K562 (cell line): ENCODE measurements around the gene ALG12. TPM values are rescaled to one million over a fixed set of nuclear protein-coding genes. Genes with fewer than 3 reads are reported as not detected.

Experiments used
- ATAC-seq: fragments of 200-7000 bp; cut with Tn5 transposase; 3 replicates; pipeline ENCODE4 v1.9.1; 2020; ENCODE audit warnings: moderate library complexity
- BruUV-seq: library from RNA; stranded (reverse); fragments of 400-500 nt; replicated peaks from 2 replicates; lab custom pipeline; 2021; lab: Mats Ljungman, UMichigan
- CTCF ChIA-PET: fragments of 300-600 bp; formaldehyde crosslinking; extraction: SDS; loops from one replicate; lab custom pipeline; 2021; ENCODE audit warnings: low intra/inter-chr PET ratio; lab: Yijun Ruan, JAX
- POLR2A ChIA-PET: fragments of 300-600, 350-650 bp; sonication (Branson Sonifier 250); formaldehyde crosslinking; extraction: SDS; loops from one replicate; lab custom pipeline; 2021; ENCODE audit warnings: antibody characterized with exemption, inconsistent platforms; lab: Yijun Ruan, JAX
- DNase-seq, 4 experiments: peaks; one replicate each; pipeline versions ENCODE4 v3.0.0 to v3.0.0-alpha.2; 2011 to 2018; ENCODE audit warnings: low spot score in 3 of 4, mixed read lengths in 3 of 4; ENCODE audit errors: extremely low read depth in 1 of 4
- FAIRE-seq: peaks from 2 replicates; lab custom pipeline; 2011; peaks lifted over from hg19 to GRCh38; lab: Jason Lieb, UNC
- H2AFZ ChIP-seq: 2 replicates; pipeline ENCODE4 v1.6.0; 2011; ENCODE audit warnings: low read depth, low read length, control low read depth, inconsistent platforms
- H3K27ac ChIP-seq: fragments of 200-600 bp; 3 replicates; pipeline ENCODE4 v1.8.0; 2011; ENCODE audit warnings: low read depth, mild to moderate bottlenecking, control low read depth, inconsistent platforms, low read length, moderate library complexity, mixed read lengths; ENCODE audit errors: extremely low read depth
- H3K27me3 ChIP-seq, 2 experiments: fragments of 300-600 bp in 1 of 2; 2 replicates in 1 of 2; 3 replicates in 1 of 2; pipeline versions ENCODE4 v1.6.0 to v1.8.0; 2011; ENCODE audit warnings: inconsistent platforms in 2 of 2, low read length in 2 of 2, mild to moderate bottlenecking in 1 of 2, mixed read lengths in 1 of 2, moderate library complexity in 1 of 2; ENCODE audit not compliant: control insufficient read depth in 2 of 2, insufficient read depth in 2 of 2
- H3K36me3 ChIP-seq: fragments of 300-600 bp; 3 replicates; pipeline ENCODE4 v1.8.0; 2011; ENCODE audit warnings: mild to moderate bottlenecking, low read length, inconsistent platforms; ENCODE audit not compliant: control insufficient read depth, insufficient read depth
- H3K4me1 ChIP-seq, 2 experiments: fragments of 200-600 bp in 1 of 2; replicated peaks in 1 of 2; 2 replicates in 1 of 2; 3 replicates in 1 of 2; pipeline versions ENCODE4 v1.5.1 to v1.8.0; 2011; ENCODE audit warnings: inconsistent platforms in 2 of 2, low read length in 2 of 2, mild to moderate bottlenecking in 1 of 2, mixed read lengths in 1 of 2, moderate library complexity in 1 of 2; ENCODE audit not compliant: control insufficient read depth in 2 of 2, insufficient read depth in 2 of 2
- H3K4me2 ChIP-seq: 2 replicates; pipeline ENCODE4 v1.6.1; 2011; ENCODE audit warnings: low read length, control low read depth, inconsistent platforms, mixed read lengths; ENCODE audit not compliant: insufficient read depth
- H3K4me3 ChIP-seq: fragments of 200-600 bp; sonication (generic), shearing (Covaris generic); 2 replicates; pipeline ENCODE4 v1.5.1; 2016; ENCODE audit warnings: control low read depth, inconsistent platforms
- H3K79me2 ChIP-seq: fragments of 200-600 bp; 3 replicates; pipeline ENCODE4 v1.8.0; 2011; ENCODE audit warnings: low read length, inconsistent platforms; ENCODE audit not compliant: control insufficient read depth, insufficient read depth
- H3K9ac ChIP-seq, 2 experiments: 2 replicates each; pipeline versions ENCODE4 v1.6.0 to v1.6.1; 2011; ENCODE audit warnings: low read depth in 2 of 2, low read length in 2 of 2, control low read depth in 1 of 2, inconsistent platforms in 1 of 2, mild to moderate bottlenecking in 1 of 2, mixed read lengths in 1 of 2; ENCODE audit not compliant: insufficient read depth in 1 of 2
- H3K9me1 ChIP-seq: one replicate; pipeline ENCODE4 v1.6.0; 2011; ENCODE audit warnings: inconsistent platforms, mild to moderate bottlenecking, low read length, moderate library complexity; ENCODE audit not compliant: control insufficient read depth, insufficient read depth
- H3K9me3 ChIP-seq: replicated peaks from 2 replicates; pipeline ENCODE4 v1.5.1; 2011; ENCODE audit warnings: low read depth, low read length, inconsistent platforms; ENCODE audit not compliant: control insufficient read depth, insufficient read depth
- H4K20me1 ChIP-seq: replicated peaks from 2 replicates; pipeline ENCODE4 v1.6.1; 2011; ENCODE audit warnings: low read length, inconsistent platforms, mixed read lengths; ENCODE audit not compliant: control insufficient read depth, insufficient read depth
- JUN ChIP-seq, 2 experiments: sonication (generic) in 1 of 2; formaldehyde crosslinking in 1 of 2; IDR thresholded peaks; 2 replicates each; pipeline versions ENCODE4 v1.6.1 to v1.8.0; 2012 to 2022; ENCODE audit warnings: borderline replicate concordance in 2 of 2, mild to moderate bottlenecking in 2 of 2, improper control_type of control experiment in 1 of 2, low read depth in 1 of 2, low read length in 1 of 2, missing genetic modification reagents in 1 of 2
- PRDM10 ChIP-seq: fragments of 450-650 bp; IDR thresholded peaks from 2 replicates; pipeline ENCODE4 v1.6.1; 2018; ENCODE audit not compliant: partially characterized antibody
- SIN3A ChIP-seq, 2 experiments: fragments of 150-350 bp in 1 of 2; IDR thresholded peaks; 2 replicates each; pipeline ENCODE4 v1.6.1; 2011 to 2016; ENCODE audit warnings: borderline replicate concordance in 2 of 2, low read depth in 2 of 2, low read length in 2 of 2, mild to moderate bottlenecking in 2 of 2, moderate library complexity in 2 of 2; ENCODE audit not compliant: control insufficient read depth in 1 of 2
- ZNF57 ChIP-seq: fragments of 450-650 bp; formaldehyde crosslinking; IDR thresholded peaks from 2 replicates; pipeline ENCODE4 v1.4.0; 2020; ENCODE audit warnings: mild to moderate bottlenecking, moderate library complexity
- ZNF76 ChIP-seq: fragments of 250-450 bp; sonication (Bioruptor Pico); IDR thresholded peaks from 2 replicates; pipeline ENCODE4 v1.4.0; 2020; ENCODE audit warnings: mild to moderate bottlenecking, moderate library complexity, borderline replicate concordance
- WGBS: fragments of 100-300 bp; shearing (Covaris generic); methylation state at CpG from one replicate; pipeline ENCODE4 v1.1.6; 2016; ENCODE audit warnings: low coverage, mixed read lengths; ENCODE audit not compliant: insufficient coverage; ENCODE audit errors: missing lambda C conversion rate; 5-methylcytosine and 5-hydroxymethylcytosine counted together
- in situ Hi-C: fragments of 300-500 bp; cut with MboI; formaldehyde crosslinking; loops from 4 replicates; pipeline ENCODE4 v1.15.0; 2018; ENCODE audit warnings: inconsistent platforms, mixed read lengths
- intact Hi-C: fragments of 100-400 bp; cut with micrococcal nuclease; formaldehyde crosslinking; loops from 2 replicates; pipeline ENCODE4 v1.14.2; 2022
- polyA plus RNA-seq, 8 experiments: library from polyadenylated mRNA; depleted of rRNA in 4 of 8; stranded (reverse) in 5 of 8; unstranded in 3 of 8; fragments of >200 nt; fragmentation: Nextera tagmentation in 2 of 8; fragmentation: Illumina TruSeq in 1 of 8; extraction: Ambion mirVana in 2 of 8; extraction: Trizol in 1 of 8; gene quantifications; 2 replicates each; pipeline versions ENCODE4 v1.2.1 to v1.2.3, GENCODE V29; 2011 to 2014; ENCODE audit warnings: inconsistent platforms in 1 of 8, missing spikeins in 1 of 8
- total RNA-seq, 7 experiments: library from RNA; depleted of rRNA in 6 of 7; stranded (reverse); fragments of >200 nt in 6 of 7; fragmentation: Illumina TruSeq in 2 of 7; extraction: Trizol in 2 of 7; gene quantifications; 2 replicates each; pipeline versions ENCODE4 v1.2.1 to v1.2.3, GENCODE V29; 2011 to 2021; ENCODE audit warnings: low replicate concordance in 1 of 7

Gene ALG12
- total and polyA plus RNA-seq, 9 of the 15 experiments (the other 6 are each of a cell fraction or from before 2014, with no cell fraction given) = 0.20 to 8.5 (median 3.4) TPM

- H4K20me1 ChIP-seq = peaks cover 13% of the 10 kb centered on the region
- ChIA-PET POLR2A (interaction anchor here (0.6 to 2.2 kb wide), 5 partner anchors 9 to 227 kb away, joined by 3 to 6 read pairs (median 4); no protein-coding TSS in a partner anchor), CTCF (no interaction called here)
- BruUV-seq = no TSS peak
- no peaks in the 10 kb centered on the region for H3K9me3 ChIP-seq
- H3K4me1 ChIP-seq = peaks cover 11 to 42% of the 10 kb centered on the region in 2 experiments; a peak in 4 of 5 replicates
- H3K9ac ChIP-seq = peak overlapping the region; percentile 76 to 79; a peak in 3 of 4 replicates
- peaks cover 4% of the 10 kb centered on the region for H3K9me1 ChIP-seq
- DNase-seq (peak in 1 of 4 experiments; percentile 20), FAIRE-seq (peak; percentile 80), ATAC-seq (no peak; the same call in 2 of the 3 replicates)
- TF ChIP-seq ZNF57 (CRISPR knock-in tag) = no peak
- TF ChIP-seq ZNF76 (CRISPR knock-in tag) = no peak
- no peak for TF ChIP-seq JUN (IDR thresholded peaks at IDR 0.05; ENCODE audit: borderline replicate concordance, low read depth, low read length)
- no peak for TF ChIP-seq JUN (CRISPR knock-in tag; IDR thresholded peaks at IDR 0.05; ENCODE audit: borderline replicate concordance)
- TF ChIP-seq SIN3A (IDR thresholded peaks at IDR 0.05; ENCODE audit: borderline replicate concordance in 2 of 2, control insufficient read depth in 1 of 2, low read depth in 2 of 2, low read length in 2 of 2) = 0 out of 4 replicates have a peak, but pooled peaks of 1 of the 2 experiments have one; percentile 9
- peak; percentile 30 for TF ChIP-seq PRDM10
- H3K27me3 ChIP-seq = no peaks in the 10 kb centered on the region
- in situ Hi-C loops (no loop called here), intact Hi-C loops (no loop called here)
- peak overlapping the region; percentile 62 for H3K4me3 ChIP-seq
- peaks cover 17% of the 10 kb centered on the region; the same call in 2 of the 3 replicates for H3K36me3 ChIP-seq
- H3K4me2 ChIP-seq = peak overlapping the region; percentile 85
- no peak overlapping the region for H2AFZ ChIP-seq
- peaks cover 58% of the 10 kb centered on the region for H3K79me2 ChIP-seq
- peak overlapping the region; percentile 10; the same call in 1 of the 3 replicates for H3K27ac ChIP-seq
- 16% methylated on average over 9 of the region's 9 CpGs for WGBS
Measured at GRCh38 chr22:49855251-49855911, 62.9 kb downstream of the ALG12 start.
